Measurements from ENCODE around the gene TEX51. TPM values are rescaled to one million over a fixed set of nuclear protein-coding genes. Genes with fewer than 3 reads are reported as not detected.

TEX51 gene
- total and polyA plus RNA-seq, 2 of the 4 experiments (the other 2 are of a cell fraction): not detected

- Histone ChIP-seq H4K8ac (ENCODE audit: low read depth in 2 of 2, low read length in 2 of 2) (no peak overlapping the region), H3K14ac (replicated peaks; ENCODE audit: low read depth, low read length) (no peak overlapping the region), H2AK5ac (ENCODE audit: low read depth, low read length) (no peak overlapping the region), H2AK9ac (replicated peaks; ENCODE audit: low read depth, low read length, poor library complexity) (no peak overlapping the region), H4K20me1 (ENCODE audit: insufficient read depth, low read length) (no peaks in the 10 kb centered on the region), H3K79me1 (ENCODE audit: low read depth in 1 of 2, low read length in 2 of 2) (no peaks in the 10 kb centered on the region), H3K27me3 (ENCODE audit: control insufficient read depth, insufficient read depth, low read length) (peaks cover 7% of the 10 kb centered on the region; the same call in 1 of the 2 replicates), H3K4ac (ENCODE audit: low read depth, low read length) (no peak overlapping the region), H3K18ac (ENCODE audit: low read depth, low read length) (no peak overlapping the region), H3K56ac (ENCODE audit: extremely low read depth, insufficient read depth, low read length) (no peak overlapping the region), H3K9me1 (ENCODE audit: insufficient read depth, low read length) (no peaks in the 10 kb centered on the region), H4K5ac (ENCODE audit: low read depth, low read length) (no peak overlapping the region), H2BK120ac (ENCODE audit: low read depth, low read length) (no peak overlapping the region), H3K27ac (ENCODE audit: insufficient read depth, low read length) (no peak overlapping the region), H3K4me2 (ENCODE audit: low read depth, low read length) (no peak overlapping the region), H2BK5ac (ENCODE audit: low read depth, low read length, poor library complexity, severe bottlenecking) (no peak overlapping the region), H3K36me3 (ENCODE audit: control insufficient read depth, insufficient read depth, low read length) (no peaks in the 10 kb centered on the region), H3K9me3 (ENCODE audit: control insufficient read depth, insufficient read depth, low read length) (no peaks in the 10 kb centered on the region), H4K91ac (ENCODE audit: insufficient read depth, low read depth, low read length) (no peak overlapping the region), H3K4me1 (ENCODE audit: control insufficient read depth, insufficient read depth, low read length) (no peaks in the 10 kb centered on the region), H3K9ac (ENCODE audit: low read depth, low read length) (no peak overlapping the region), H3K4me3 (ENCODE audit: insufficient read depth, low read depth, low read length) (no peak overlapping the region), H2AFZ (replicated peaks; ENCODE audit: low read length, poor library complexity) (no peak overlapping the region), H2BK15ac (ENCODE audit: low read depth, low read length) (no peak overlapping the region), H3K23ac (ENCODE audit: low read depth, low read length) (no peak overlapping the region), H2BK20ac (ENCODE audit: low read depth, low read length) (no peak overlapping the region)
- 80% methylated on average over 3 of the region's 9 CpGs; no CpG with 5 or more reads in 1 of the 2 experiments for WGBS, 2 experiments (ENCODE audit: extremely low coverage in 2 of 2, insufficient read length in 1 of 2)
- ChIA-PET CTCF (no interaction called here), POLR2A (ENCODE audit: unreplicated experiment) (no interaction called here)
- no peak for TF ChIP-seq RFX5 (IDR thresholded peaks at IDR 0.05; ENCODE audit: low read depth, low read length)
- TF ChIP-seq POLR2A (IDR thresholded peaks at IDR 0.05; ENCODE audit: low read depth, low read length): no peak
- TF ChIP-seq SMC3 (IDR thresholded peaks at IDR 0.05; ENCODE audit: low read depth, low read length): no peak
- TF ChIP-seq MAFK (IDR thresholded peaks at IDR 0.05; ENCODE audit: low read depth, low read length): no peak
- no peak for TF ChIP-seq RCOR1 (IDR thresholded peaks at IDR 0.05; ENCODE audit: insufficient replicate concordance, low read length)
- TF ChIP-seq ELK1 (IDR thresholded peaks at IDR 0.05; ENCODE audit: borderline replicate concordance, low read depth, low read length): no peak
- TF ChIP-seq CEBPB (IDR thresholded peaks at IDR 0.05; ENCODE audit: low read depth, low read length): no peak
- no peak for TF ChIP-seq RAD21 (IDR thresholded peaks at IDR 0.05; ENCODE audit: low read length)
- TF ChIP-seq MAZ (IDR thresholded peaks at IDR 0.05; ENCODE audit: borderline replicate concordance, low read depth, low read length): no peak
- TF ChIP-seq BHLHE40 (IDR thresholded peaks at IDR 0.05; ENCODE audit: low read depth, low read length): no peak
- no peak for TF ChIP-seq CTCF (conservative IDR thresholded peaks at IDR 0.05; ENCODE audit: low read depth, low read length)
- no peak for TF ChIP-seq USF2 (IDR thresholded peaks at IDR 0.05; ENCODE audit: low read depth, low read length)
- TF ChIP-seq FOS (IDR thresholded peaks at IDR 0.05; ENCODE audit: low read depth, low read length): no peak
- no peak for TF ChIP-seq NFE2L2 (IDR thresholded peaks at IDR 0.05; ENCODE audit: low read depth, low read length)
- no peak for TF ChIP-seq MXI1 (IDR thresholded peaks at IDR 0.05; ENCODE audit: borderline replicate concordance, low read depth, low read length)
- TF ChIP-seq CHD1 (IDR thresholded peaks at IDR 0.05; ENCODE audit: low read depth, low read length): no peak
- intact Hi-C loops (cut with micrococcal nuclease) (no loop called here), dilution Hi-C loops (cut with HindIII; ENCODE audit: low sequenced_read_pairs, unreplicated experiment) (no loop called here), in situ Hi-C loops (cut with MboI; ENCODE audit: low sequenced_read_pairs) (no loop called here)
- ATAC-seq (ENCODE audit: low read depth) (no peak), DNase-seq (no peak)
- no TSS peak for BruUV-seq (replicated peaks)
Measured at GRCh38 chr2:126949775-126950174, 51.1 kb downstream of the TEX51 start.

Measured in IMR-90 (cell line).